Limb (tissue), 2 donors: ENCODE results near the gene KDM1A.
"Not testable (repeated sequence)": the region's sequence is repeated elsewhere in the genome, so short reads cannot be mapped to it uniquely, and the experiment has no call there.

ENCODE experiments used
- DNase-seq, 2 donors: peaks; one replicate each; pipeline ENCODE4 v3.0.0-alpha.2; 2016; ENCODE audit errors: extremely low spot score in 2 of 2

KDM1A gene

GRCh38 chr1:23019094-23019862 lies at the start of gene KDM1A:
Gene KDM1A (plus strand): TSS chr1:23019468. CDS start chr1:23019597, 129 bp downstream.
- DNase-seq, result peak; percentile 97 to 99

- DNase-seq, result no peak
Observed at GRCh38 chr1:22970096-22970495, 49.2 kb upstream of the KDM1A start.

GRCh38 chr1:22971161-22971560 lies 48.1 kb upstream of the KDM1A start:
- no peak for DNase-seq

- no peak for DNase-seq
Observed at GRCh38 chr1:22971611-22972405, 47.5 kb upstream of the KDM1A start.

- no peak for DNase-seq
Observed at GRCh38 chr1:22972760-22973159, 46.5 kb upstream of the KDM1A start, which contains the start of gene LACTBL1. Gene LACTBL1 (minus strand): TSS chr1:22972866. CDS start chr1:22972316, 550 bp downstream.

GRCh38 chr1:22975694-22976093 lies 43.6 kb upstream of the KDM1A start:
- no peak for DNase-seq

GRCh38 chr1:22976127-22976460 lies 43.2 kb upstream of the KDM1A start:
- no peak for DNase-seq

- peak; percentile 48 to 73 for DNase-seq
Observed at GRCh38 chr1:22976461-22977243, 42.6 kb upstream of the KDM1A start.

- no peak for DNase-seq
Observed at GRCh38 chr1:22978299-22978698, 41.0 kb upstream of the KDM1A start.

- not testable (repeated sequence) for DNase-seq
Observed at GRCh38 chr1:22980471-22980790, 38.8 kb upstream of the KDM1A start.

- no peak for DNase-seq
Observed at GRCh38 chr1:22983944-22984343, 35.3 kb upstream of the KDM1A start.

GRCh38 chr1:22992384-22992783 lies 26.9 kb upstream of the KDM1A start:
- DNase-seq, result not testable (repeated sequence)

GRCh38 chr1:22993220-22993795 lies 26.0 kb upstream of the KDM1A start:
- DNase-seq, result not testable (repeated sequence)

- DNase-seq, result no peak
Observed at GRCh38 chr1:22995774-22996173, 23.5 kb upstream of the KDM1A start.

GRCh38 chr1:22997528-22997927 lies 21.7 kb upstream of the KDM1A start:
- not testable (repeated sequence) for DNase-seq

- not testable (repeated sequence) for DNase-seq
Observed at GRCh38 chr1:23000133-23000532, 19.1 kb upstream of the KDM1A start.

- DNase-seq, result not testable (repeated sequence)
Observed at GRCh38 chr1:23002218-23002617, 17.1 kb upstream of the KDM1A start.

GRCh38 chr1:23004112-23004511 lies 15.2 kb upstream of the KDM1A start:
- DNase-seq, result no peak

GRCh38 chr1:23004769-23005168 lies 14.5 kb upstream of the KDM1A start:
- DNase-seq, result not testable (repeated sequence)

- DNase-seq, result no peak
Observed at GRCh38 chr1:23007106-23007505, 12.2 kb upstream of the KDM1A start.

GRCh38 chr1:23008901-23009300 lies 10.4 kb upstream of the KDM1A start:
- DNase-seq, result no peak

- not testable (repeated sequence) for DNase-seq
Observed at GRCh38 chr1:23010025-23010424, 9.2 kb upstream of the KDM1A start.
